NCI-H345 treated with DMSO at 0.1 percent for 48 hours (cell line): ENCODE measurements around the gene USP40.

ENCODE experiments used
- DNase-seq: peaks from one replicate; lab custom pipeline; 2025; ENCODE audit not compliant: unreplicated experiment; lab: John Stamatoyannopoulos, UW

The USP40 gene

GRCh38 chr2:233433029-233433428 lies 133.6 kb downstream of the USP40 start:
- DNase-seq: no peak

- no peak for DNase-seq
These were observed 135.9 kb downstream of the USP40 start for GRCh38 chr2:233430651-233431050.

- no peak for DNase-seq
These were observed 136.5 kb downstream of the USP40 start for GRCh38 chr2:233430081-233430480.

- no peak for DNase-seq
These were observed 137.2 kb downstream of the USP40 start for GRCh38 chr2:233429175-233429897.

- no peak for DNase-seq
These were observed 138.1 kb downstream of the USP40 start for GRCh38 chr2:233428438-233428837.

- no peak for DNase-seq
These were observed 138.6 kb downstream of the USP40 start for GRCh38 chr2:233428008-233428407.

GRCh38 chr2:233426619-233427342 lies 139.8 kb downstream of the USP40 start:
- DNase-seq: no peak
